A549 (cell line): Measurements from ENCODE around the gene PSD. TPM values are rescaled to one million over a fixed set of nuclear protein-coding genes. Genes with fewer than 3 reads are reported as not detected.
A peak's percentile ranks its signal among the peaks of the same experiment; 100 is the strongest.

Experiments
- ATAC-seq, 2 experiments: fragments of 200-7000 bp in 1 of 2; fragments of >200 bp in 1 of 2; cut with Nextera tagmentation in 1 of 2; cut with Tn5 transposase in 1 of 2; 3 replicates each; pipeline versions ENCODE4 v1.8.0 to v1.9.1; 2018 to 2020; ENCODE audit warnings: mild to moderate bottlenecking in 1 of 2, moderate library complexity in 1 of 2
- CTCF ChIA-PET: fragments of 300-600 bp; sonication (Branson Sonifier 250); formaldehyde crosslinking; extraction: SDS; loops from one replicate; lab custom pipeline; 2021; ENCODE audit warnings: antibody characterized with exemption, inconsistent platforms; lab: Yijun Ruan, JAX
- POLR2A ChIA-PET: fragments of 350-600 bp; formaldehyde crosslinking; extraction: SDS; loops from one replicate; lab custom pipeline; 2021; ENCODE audit warnings: antibody characterized with exemption, inconsistent platforms; lab: Yijun Ruan, JAX
- DNase-seq, 2 experiments: peaks; one replicate each; pipeline versions ENCODE4 v3.0.0 to v3.0.0-alpha.2; 2011 to 2016; ENCODE audit warnings: low read depth in 1 of 2, low spot score in 1 of 2
- FAIRE-seq: peaks from 2 replicates; lab custom pipeline; 2011; peaks lifted over from hg19 to GRCh38; lab: Jason Lieb, UNC
- H3K27ac ChIP-seq, 2 experiments: fragments of >200 bp; sonication (Bioruptor Twin); formaldehyde crosslinking; 3 replicates each; pipeline ENCODE4 v1.5.1; 2016 to 2017
- H3K4me1 ChIP-seq: fragments of >200 bp; sonication (Bioruptor Twin); formaldehyde crosslinking; 3 replicates; pipeline ENCODE4 v1.6.1; 2016
- H3K4me2 ChIP-seq: fragments of >200 bp; sonication (Bioruptor Twin); formaldehyde crosslinking; 3 replicates; pipeline ENCODE4 v1.6.1; 2016
- H3K4me3 ChIP-seq: fragments of >200 bp; sonication (Bioruptor Twin); formaldehyde crosslinking; 3 replicates; pipeline ENCODE4 v1.5.1; 2016
- H3K9me3 ChIP-seq: fragments of >200 bp; sonication (Bioruptor Twin); formaldehyde crosslinking; 3 replicates; pipeline ENCODE4 v1.6.1; 2016
- ATOH8 ChIP-seq: fragments of 250-450 bp; sonication (Bioruptor Pico); IDR thresholded peaks from 2 replicates; pipeline ENCODE4 v1.5.0; 2020; ENCODE audit warnings: low read depth, mild to moderate bottlenecking, moderate library complexity
- CEBPB ChIP-seq, 2 experiments: fragments of >200 bp in 1 of 2; sonication (Bioruptor Twin) in 1 of 2; formaldehyde crosslinking in 1 of 2; IDR thresholded peaks; 2 replicates each; pipeline ENCODE4 v1.6.1; 2012 to 2016
- CHD2 ChIP-seq: fragments of 150-350 bp; IDR thresholded peaks from 2 replicates; pipeline ENCODE4 v1.6.1; 2014; ENCODE audit warnings: low read length; ENCODE audit not compliant: partially characterized antibody
- CHD4 ChIP-seq: fragments of 200-600 bp; sonication (generic); IDR thresholded peaks from 2 replicates; pipeline ENCODE4 v1.6.1; 2016; ENCODE audit warnings: antibody characterized with exemption, mild to moderate bottlenecking, borderline replicate concordance
- EHMT2 ChIP-seq: fragments of 200-600 bp; sonication (generic); IDR thresholded peaks from 2 replicates; pipeline ENCODE4 v1.6.1; 2016; ENCODE audit warnings: antibody characterized with exemption, low read depth, mild to moderate bottlenecking, moderate library complexity
- EP300 ChIP-seq, 2 experiments: fragments of >200 bp; sonication (Bioruptor Twin); formaldehyde crosslinking; IDR thresholded peaks; 2 replicates in 1 of 2; 3 replicates in 1 of 2; pipeline ENCODE4 v1.6.1; 2016 to 2017
- FOSB ChIP-seq: fragments of 250-450 bp; sonication (Bioruptor Pico); IDR thresholded peaks from 2 replicates; pipeline ENCODE4 v1.5.0; 2020; ENCODE audit warnings: mild to moderate bottlenecking, moderate library complexity
- GATA3 ChIP-seq: IDR thresholded peaks from 2 replicates; pipeline ENCODE4 v1.6.1; 2012; ENCODE audit warnings: borderline replicate concordance
- HOXA7 ChIP-seq: fragments of 250-450 bp; sonication (Bioruptor Pico); IDR thresholded peaks from 2 replicates; pipeline ENCODE4 v1.5.0; 2020; ENCODE audit warnings: mild to moderate bottlenecking, moderate library complexity
- JUN ChIP-seq, 2 experiments: fragments of >200 bp; sonication (Bioruptor Twin); formaldehyde crosslinking; IDR thresholded peaks; 2 replicates in 1 of 2; 3 replicates in 1 of 2; pipeline ENCODE4 v1.6.1; 2016 to 2017
- JUNB ChIP-seq: fragments of >200 bp; sonication (Bioruptor Twin); formaldehyde crosslinking; IDR thresholded peaks from 2 replicates; pipeline ENCODE4 v1.6.1; 2016
- NR3C1 ChIP-seq: fragments of >200 bp; sonication (Bioruptor Twin); formaldehyde crosslinking; IDR thresholded peaks from 3 replicates; pipeline ENCODE4 v1.6.1; 2017
- POLR2A ChIP-seq: IDR thresholded peaks from 2 replicates; pipeline ENCODE4 v1.6.1; 2012; ENCODE audit warnings: mild to moderate bottlenecking, low read length
- POLR2AphosphoS2 ChIP-seq: conservative IDR thresholded peaks from 2 replicates; pipeline ENCODE4 v1.6.1; 2012; ENCODE audit warnings: low read length, improper control_type of control experiment, inconsistent platforms
- RAD21 ChIP-seq, 2 experiments: fragments of >200 bp in 1 of 2; sonication (Bioruptor Twin) in 1 of 2; formaldehyde crosslinking in 1 of 2; IDR thresholded peaks in 1 of 2; conservative IDR thresholded peaks in 1 of 2; 2 replicates in 1 of 2; 3 replicates in 1 of 2; pipeline ENCODE4 v1.6.1; 2012 to 2018; ENCODE audit warnings: inconsistent platforms in 1 of 2
- REST ChIP-seq: fragments of 200-600 bp; sonication (generic); IDR thresholded peaks from 2 replicates; pipeline ENCODE4 v1.6.1; 2016; ENCODE audit warnings: antibody characterized with exemption, mild to moderate bottlenecking, moderate library complexity
- RNF2 ChIP-seq: fragments of 200-600 bp; sonication (generic); IDR thresholded peaks from 2 replicates; pipeline ENCODE4 v1.6.1; 2016; ENCODE audit warnings: low read depth, mild to moderate bottlenecking, antibody characterized with exemption, moderate library complexity, borderline replicate concordance
- SMC3 ChIP-seq: fragments of >200 bp; sonication (Bioruptor Twin); formaldehyde crosslinking; IDR thresholded peaks from 3 replicates; pipeline ENCODE4 v1.6.1; 2018; ENCODE audit warnings: inconsistent platforms
- TP53 ChIP-seq: fragments of 250-450 bp; sonication (Bioruptor Pico); IDR thresholded peaks from 2 replicates; pipeline ENCODE4 v1.5.0; 2021; ENCODE audit warnings: mild to moderate bottlenecking, moderate library complexity
- ZC3H11A ChIP-seq: fragments of 450-650 bp; IDR thresholded peaks from 2 replicates; pipeline ENCODE4 v1.6.1; 2014; ENCODE audit warnings: antibody characterized with exemption, mild to moderate bottlenecking
- ZNF302 ChIP-seq: fragments of 250-450 bp; sonication (Bioruptor Pico); IDR thresholded peaks from 2 replicates; pipeline ENCODE4 v1.9.0; 2021; ENCODE audit warnings: inconsistent platforms, mild to moderate bottlenecking, moderate library complexity
- WGBS: methylation state at CpG from one replicate; pipeline ENCODE4 v1.1.6; 2017; ENCODE audit errors: missing lambda C conversion rate; 5-methylcytosine and 5-hydroxymethylcytosine counted together
- polyA plus RNA-seq, 4 experiments: library from polyadenylated mRNA; depleted of rRNA in 3 of 4; stranded (reverse); fragments of >200 nt; fragmentation: RNase III in 1 of 4; extraction: RNeasy Plus Mini Kit Qiagen cat#74134 plus additional on column Dnase treatment in 1 of 4; gene quantifications; 2 replicates in 3 of 4; 3 replicates in 1 of 4; pipeline ENCODE4 v1.2.3, GENCODE V29; 2011 to 2017

PSD gene
- polyA plus RNA-seq, 2 of the 4 experiments (the other 2 are of a cell fraction): 0.14 to 0.75 TPM

DNA sequence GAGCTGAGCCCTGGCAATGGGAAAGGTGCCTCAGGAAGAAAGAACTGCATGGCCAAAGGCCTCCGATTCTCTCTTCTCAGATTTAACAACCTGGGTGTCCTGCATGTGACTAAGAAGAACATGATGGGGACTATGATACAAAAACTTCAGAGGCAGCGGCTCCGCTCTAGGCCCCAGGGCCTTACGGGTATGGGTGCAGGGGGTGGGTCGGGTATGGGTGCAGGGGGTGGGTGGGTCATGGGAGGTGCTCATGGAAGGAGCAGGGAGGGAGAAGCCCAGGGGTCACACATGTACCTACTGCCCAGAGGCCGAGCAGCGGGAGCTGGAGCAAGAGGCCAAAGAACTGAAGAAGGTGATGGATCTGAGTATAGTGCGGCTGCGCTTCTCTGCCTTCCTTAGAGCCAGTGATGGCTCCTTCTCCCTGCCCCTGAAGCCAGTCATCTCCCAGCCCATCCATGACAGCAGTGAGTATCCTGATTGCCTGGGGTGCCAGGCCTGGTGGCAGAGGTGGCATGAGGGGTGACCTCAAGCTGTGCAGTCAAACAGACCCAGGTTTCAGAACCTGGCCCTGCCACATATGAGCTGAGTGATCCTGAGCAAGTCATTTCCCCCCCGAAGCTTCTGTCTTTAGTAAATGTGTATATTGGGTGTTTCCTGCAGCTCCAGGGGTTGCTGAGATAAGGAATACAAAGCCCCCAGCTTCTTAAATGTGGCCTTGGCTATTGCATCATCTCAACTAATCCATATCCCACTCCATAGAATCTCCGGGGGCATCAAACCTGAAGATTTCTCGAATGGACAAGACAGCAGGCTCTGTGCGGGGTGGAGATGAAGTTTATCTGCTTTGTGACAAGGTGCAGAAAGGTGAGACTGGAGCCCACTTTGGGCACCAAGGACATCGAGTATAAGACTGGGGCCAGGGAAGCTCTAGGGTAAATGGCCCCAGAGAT, 21.1 kb downstream of the PSD start:
- Histone ChIP-seq H3K4me1 (peaks cover 44% of the 10 kb centered on the region), H3K4me3 (no peak overlapping the region), H3K9me3 (no peaks in the 10 kb centered on the region), H3K4me2 (peak overlapping the region; percentile 98; the same call in 1 of the 3 replicates), H3K27ac (peak overlapping the region in 1 of 2 experiments; percentile 91; a peak in 2 of 6 replicates)
- FAIRE-seq (no peak), DNase-seq (no peak), ATAC-seq (no peak)
- ChIA-PET POLR2A (interaction anchor here (0.7 to 1.9 kb wide), 4 partner anchors 14 to 172 kb away, joined by 3 to 7 read pairs (median 4); partner anchors contain the start of gene ELOVL3), CTCF (interaction anchor here (0.5 to 16.2 kb wide), 19 partner anchors 7 to 956 kb away, joined by 3 to 450 read pairs (median 9); partner anchors contain the start of genes CUEDC2, ELOVL3, FBXL15 and PITX3)
- TF ChIP-seq SMC3 (no peak), CEBPB (IDR thresholded peaks at IDR 0.05) (peak in 1 of 2 experiments; percentile 30; a peak in 1 of 4 replicates)
- 93% methylated on average over 13 of the region's 14 CpGs for WGBS

DNA sequence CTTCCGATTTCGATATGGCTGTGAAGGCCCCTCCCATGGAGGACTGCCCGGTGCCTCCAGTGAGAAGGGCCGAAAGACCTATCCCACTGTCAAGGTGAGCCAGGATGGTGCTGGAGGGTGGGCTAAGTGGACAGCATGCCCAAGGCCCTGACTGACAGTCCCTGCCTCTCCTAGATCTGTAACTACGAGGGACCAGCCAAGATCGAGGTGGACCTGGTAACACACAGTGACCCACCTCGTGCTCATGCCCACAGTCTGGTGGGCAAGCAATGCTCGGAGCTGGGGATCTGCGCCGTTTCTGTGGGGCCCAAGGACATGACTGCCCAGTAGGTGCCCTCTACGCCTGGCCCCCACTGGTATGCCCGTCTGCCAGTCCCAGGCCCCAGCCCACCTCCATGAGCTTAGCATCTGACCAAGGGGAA, 21.8 kb downstream of the PSD start:
- peak overlapping the region; percentile 56; the same call in 2 of the 3 replicates for H3K4me3 ChIP-seq
- H3K9me3 ChIP-seq: no peaks in the 10 kb centered on the region
- peak overlapping the region in 1 of 2 experiments; percentile 91; a peak in 4 of 6 replicates for H3K27ac ChIP-seq
- ChIA-PET POLR2A (no interaction called here), CTCF (interaction anchor here (1.1 to 16.2 kb wide), 10 partner anchors 8 to 264 kb away, joined by 3 to 450 read pairs (median 92); partner anchors contain the start of genes CUEDC2, ELOVL3, FBXL15 and PITX3)
- TF ChIP-seq JUNB: no peak
- TF ChIP-seq JUN (IDR thresholded peaks at IDR 0.05): no peak
- no peak for TF ChIP-seq FOSB (CRISPR knock-in tag)
- TF ChIP-seq GATA3: no peak
- no peak for TF ChIP-seq POLR2A
- TF ChIP-seq ZNF302 (CRISPR knock-in tag): no peak
- TF ChIP-seq ZC3H11A: no peak
- TF ChIP-seq POLR2AphosphoS2: no peak
- TF ChIP-seq HOXA7 (CRISPR knock-in tag): no peak
- TF ChIP-seq TP53 (CRISPR knock-in tag): no peak
- no peak for TF ChIP-seq EHMT2
- no peak for TF ChIP-seq RNF2
- 93% methylated on average over 7 of the region's 12 CpGs for WGBS
- FAIRE-seq (no peak), DNase-seq (no peak), ATAC-seq (no peak)
- peaks cover 36% of the 10 kb centered on the region for H3K4me1 ChIP-seq
- H3K4me2 ChIP-seq: peak overlapping the region; percentile 98

GRCh38 chr10:102396317-102396650, 22.3 kb downstream of the PSD start:
- peaks cover 32% of the 10 kb centered on the region for H3K4me1 ChIP-seq
- no peak for TF ChIP-seq EP300 (IDR thresholded peaks at IDR 0.05)
- TF ChIP-seq REST: no peak
- TF ChIP-seq CHD2: peak; percentile 44
- no peak for TF ChIP-seq JUNB
- no peak for TF ChIP-seq RAD21 (conservative IDR thresholded peaks at IDR 0.05 in 1 of 2, IDR thresholded peaks at IDR 0.05 in 1 of 2)
- no peak for TF ChIP-seq FOSB (CRISPR knock-in tag)
- TF ChIP-seq CHD4: no peak
- TF ChIP-seq ATOH8: no peak
- no peak for TF ChIP-seq NR3C1
- H3K27ac ChIP-seq: peak overlapping the region; percentile 68 to 91
- WGBS: 46% methylated on average over 4 of the region's 4 CpGs
- no peaks in the 10 kb centered on the region for H3K9me3 ChIP-seq
- peak overlapping the region; percentile 98 for H3K4me2 ChIP-seq
- DNase-seq (no peak), FAIRE-seq (no peak), ATAC-seq (no peak)
- H3K4me3 ChIP-seq: peak overlapping the region; percentile 56
- ChIA-PET POLR2A (interaction anchor here (1.0 to 2.0 kb wide), 3 partner anchors 24 to 166 kb away, joined by 3 to 6 read pairs (median 3); partner anchors contain the start of gene FBXL15), CTCF (interaction anchor here (1.0 to 16.2 kb wide), 10 partner anchors 9 to 264 kb away, joined by 3 to 450 read pairs (median 82); partner anchors contain the start of genes CUEDC2, ELOVL3, FBXL15 and PITX3)
